Measurements from ENCODE around the gene LEMD2.

The LEMD2 gene

DNA sequence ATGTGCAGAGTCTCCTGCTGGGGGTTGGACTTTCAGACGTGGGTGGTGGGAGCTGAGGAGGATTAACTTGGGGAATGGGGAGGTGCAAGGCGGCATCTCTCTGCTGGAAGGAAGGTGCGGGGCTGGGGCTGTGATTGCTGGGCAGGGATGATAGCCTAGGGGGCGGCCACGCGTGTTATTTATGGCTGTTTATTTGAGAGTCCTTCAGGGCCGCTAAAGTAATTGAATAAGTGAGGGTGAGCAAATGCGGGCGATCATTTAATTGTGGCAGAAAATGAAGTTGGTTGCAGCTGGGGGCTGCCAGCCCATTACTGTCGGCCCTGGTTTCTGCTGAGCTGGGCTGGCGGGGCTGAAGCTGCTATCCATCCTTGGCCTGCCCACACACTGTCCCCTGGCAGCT lies 34.7 kb downstream of the LEMD2 start:
- no peak for DNase-seq

DNA sequence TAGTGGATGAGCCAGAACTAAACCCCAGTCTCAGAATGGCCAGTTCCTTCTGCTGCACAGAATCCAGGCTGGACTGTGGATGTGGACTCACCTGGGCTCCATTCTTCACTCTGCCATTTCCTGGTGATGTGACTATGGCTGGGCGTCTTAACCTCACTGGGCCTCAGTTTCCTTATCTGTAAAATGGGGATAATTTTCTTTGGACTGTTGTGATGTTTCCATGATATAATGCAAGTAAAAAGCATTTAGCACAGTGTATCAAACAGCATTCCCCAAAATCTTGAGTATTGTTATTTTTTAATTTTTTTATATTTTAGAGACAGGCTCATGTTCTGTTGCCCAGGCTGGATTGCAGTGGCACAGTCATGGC lies 36.3 kb downstream of the LEMD2 start:
- DNase-seq: no peak

DNA sequence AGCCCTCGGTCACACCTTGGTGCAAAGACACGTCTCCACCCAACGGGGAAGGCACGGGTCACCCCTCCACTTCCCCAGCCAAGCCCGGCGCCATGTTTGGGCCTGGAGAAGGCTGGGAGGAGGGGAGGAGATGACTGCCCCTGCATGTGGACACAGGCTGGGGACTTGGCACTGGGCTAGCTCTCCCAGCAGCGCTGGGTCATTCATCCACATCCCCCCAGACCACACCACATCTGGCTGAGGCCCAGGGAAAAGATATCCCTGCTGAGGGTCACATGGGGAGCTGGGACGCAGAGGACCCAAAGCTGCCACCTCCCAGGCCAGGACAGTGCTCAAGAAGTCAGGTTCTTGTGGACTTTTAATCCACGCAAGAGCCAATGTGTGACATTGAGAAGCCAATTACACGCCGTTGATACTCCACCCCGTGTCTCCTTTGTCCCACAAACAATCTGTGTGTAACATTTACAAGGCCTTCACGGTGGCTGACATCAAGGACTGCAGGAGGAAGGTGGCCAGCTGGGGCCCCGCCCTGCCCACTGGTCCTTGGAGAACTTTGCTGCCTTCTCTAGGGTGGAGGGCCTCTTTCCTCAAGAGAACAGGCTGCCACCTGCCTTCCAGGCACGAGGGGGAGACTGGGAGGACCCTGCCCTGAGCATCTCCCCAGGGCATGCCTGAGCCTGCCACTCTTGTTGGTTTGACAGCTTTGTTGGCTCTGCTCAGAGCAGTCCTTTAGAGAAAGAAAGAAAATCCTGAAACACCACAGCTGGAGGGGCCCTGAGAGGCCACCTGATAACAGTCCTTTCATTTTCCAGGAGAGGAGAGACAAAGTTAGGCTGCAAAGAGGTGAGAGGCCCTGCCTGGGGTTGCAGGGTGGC lies 36.9 kb downstream of the LEMD2 start:
- DNase-seq: no peak

DNA sequence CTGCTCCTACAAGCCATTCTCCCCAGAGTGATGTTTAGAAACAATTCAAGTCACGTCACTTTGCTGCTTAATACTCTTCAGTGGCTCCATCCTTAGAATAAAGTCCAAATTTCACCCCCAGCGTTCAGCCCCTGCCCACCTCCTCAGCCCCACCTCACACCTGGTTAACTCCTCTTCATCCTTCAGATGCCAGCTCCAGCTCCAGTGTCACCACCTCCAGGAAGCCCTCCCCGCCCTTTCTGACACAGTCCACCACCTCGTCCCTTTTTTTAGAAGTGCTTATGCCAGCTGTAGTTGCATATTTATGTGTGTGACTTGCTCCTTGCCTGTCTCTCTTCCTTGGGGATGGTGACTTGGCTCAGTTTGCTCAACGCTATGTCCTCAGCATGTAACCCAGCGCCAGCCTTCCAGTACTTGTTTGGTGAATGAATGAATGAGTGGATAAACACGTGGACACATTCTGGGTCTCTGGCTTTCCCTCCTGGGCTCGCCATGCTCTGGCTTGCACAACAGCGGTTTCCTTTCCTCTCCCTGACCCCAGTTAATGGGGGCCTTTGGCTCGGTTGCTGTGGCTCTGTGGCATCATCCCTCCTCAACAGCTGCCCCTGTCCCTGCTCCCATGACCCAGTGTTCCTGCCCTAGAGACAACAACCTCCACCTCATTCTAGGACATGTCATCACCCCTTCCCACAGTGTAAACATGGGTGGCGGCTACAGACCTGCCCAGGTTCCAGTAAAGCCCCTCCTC lies 38.5 kb downstream of the LEMD2 start:
- no peak for DNase-seq

DNA sequence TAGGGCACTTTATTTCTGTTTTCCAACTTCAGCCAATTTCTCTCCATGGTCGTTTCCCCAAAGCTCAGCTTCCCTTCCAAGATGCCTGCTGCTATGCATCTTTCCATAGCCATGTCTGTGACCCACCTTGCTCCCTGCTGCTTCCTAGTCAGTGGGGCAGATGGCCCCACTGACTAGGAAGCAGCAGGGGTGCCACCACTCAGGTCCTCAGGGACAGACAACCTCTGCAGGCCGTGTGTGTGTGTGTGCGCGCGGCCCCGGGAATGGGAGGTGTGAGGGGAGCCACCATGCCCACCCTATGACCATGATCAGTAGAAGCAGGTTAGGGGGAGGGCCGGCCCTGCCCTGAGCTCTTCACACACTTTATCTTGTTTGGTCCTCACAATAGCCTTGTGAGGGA lies 39.5 kb downstream of the LEMD2 start:
- no peak for DNase-seq

DNA sequence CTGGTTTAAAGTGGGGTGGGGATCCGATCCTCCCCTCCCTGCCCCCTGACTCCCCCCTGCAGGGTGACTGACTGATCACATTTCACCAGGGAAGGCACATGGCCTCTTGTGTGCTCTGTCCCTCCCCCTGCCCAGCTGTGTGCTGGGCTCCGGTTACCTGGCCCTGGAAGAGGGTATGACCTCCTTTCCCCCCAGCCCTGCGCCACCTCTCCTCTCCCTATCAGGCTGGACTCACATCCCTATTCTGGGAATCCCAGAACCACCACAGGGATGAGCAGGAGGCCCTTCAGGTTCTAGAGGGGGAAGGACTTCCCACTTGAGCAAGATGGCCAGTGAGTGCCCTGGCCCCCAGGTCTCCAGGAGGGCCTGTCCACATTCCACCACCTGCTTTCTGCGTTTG lies 40.1 kb downstream of the LEMD2 start:
- no peak for DNase-seq

DNA sequence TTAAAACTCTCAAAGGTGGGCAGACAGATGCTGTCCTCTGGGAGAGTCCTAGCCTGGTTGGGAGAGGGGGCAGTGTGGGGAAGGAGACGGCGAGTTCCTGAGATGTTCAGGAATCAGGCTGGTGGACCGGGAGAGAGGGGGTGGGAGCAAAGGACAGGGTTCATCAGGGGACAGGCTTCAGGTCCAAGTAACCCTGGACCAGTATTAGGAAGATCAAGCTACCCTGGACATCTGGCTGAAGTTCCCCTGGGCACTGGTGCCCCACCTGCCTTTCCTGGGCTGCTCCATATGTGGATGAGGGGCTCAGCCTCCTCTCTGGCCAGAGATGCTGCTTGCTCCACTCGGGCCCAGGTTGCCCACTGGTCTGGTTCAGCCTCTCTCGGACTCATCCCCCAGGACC lies 41.1 kb downstream of the LEMD2 start:
- DNase-seq: no peak

DNA sequence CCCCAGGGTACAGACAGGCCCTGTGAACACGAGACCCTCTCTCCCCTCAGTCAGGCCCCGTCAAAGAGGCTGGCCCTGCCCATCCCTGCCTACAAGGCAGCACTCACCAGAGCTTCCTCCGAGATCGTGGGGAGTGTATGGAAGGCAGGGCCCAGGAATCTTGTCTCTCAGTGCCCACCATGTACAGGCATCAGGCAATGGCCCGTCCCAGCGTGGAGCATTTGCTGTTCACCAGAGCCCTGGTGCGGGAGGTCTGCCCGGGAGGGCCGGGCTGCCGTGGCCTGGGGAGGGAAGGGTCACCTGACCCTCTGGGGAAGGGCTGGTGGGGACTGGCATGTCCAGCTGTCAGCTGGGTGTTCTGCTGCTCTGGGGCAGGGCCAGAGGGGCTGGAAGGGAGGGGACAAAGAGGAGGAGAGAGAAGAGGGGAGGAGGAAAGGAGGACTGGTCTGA lies 42.3 kb downstream of the LEMD2 start, which contains the start of gene IP6K3:
IP6K3 (minus strand) TSS at position 255 of the 450 bp plus-strand sequence. CDS start 11,429 bp downstream, outside the sequence.
- DNase-seq: no peak

DNA sequence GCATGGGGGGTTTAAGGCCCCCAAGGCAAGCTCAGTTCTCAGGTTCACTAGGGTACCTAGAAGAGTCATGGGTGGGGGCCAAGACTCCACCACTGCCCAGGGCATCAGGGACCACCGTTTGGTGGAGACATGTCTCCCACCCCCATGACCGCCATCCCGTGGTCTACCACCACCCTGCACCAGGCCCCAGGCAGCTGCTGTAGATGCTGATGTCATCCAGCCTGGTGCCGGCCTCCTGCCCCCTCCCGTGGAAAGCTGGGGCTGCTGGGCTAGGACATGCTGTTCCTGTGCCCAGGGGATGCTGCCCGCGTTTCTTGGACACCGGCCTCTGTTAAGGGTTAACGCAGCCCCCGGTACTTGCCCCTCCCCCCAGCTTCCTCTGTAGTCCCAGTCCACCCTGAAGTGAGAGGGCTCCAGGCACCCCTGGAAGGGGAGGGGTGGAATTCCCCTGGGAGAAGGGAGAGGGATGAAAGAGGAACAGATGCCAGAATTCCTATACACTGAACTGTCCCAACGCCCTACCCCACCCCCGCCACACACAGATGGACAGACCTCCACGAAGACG lies 42.8 kb downstream of the LEMD2 start:
- no peak for DNase-seq

DNA sequence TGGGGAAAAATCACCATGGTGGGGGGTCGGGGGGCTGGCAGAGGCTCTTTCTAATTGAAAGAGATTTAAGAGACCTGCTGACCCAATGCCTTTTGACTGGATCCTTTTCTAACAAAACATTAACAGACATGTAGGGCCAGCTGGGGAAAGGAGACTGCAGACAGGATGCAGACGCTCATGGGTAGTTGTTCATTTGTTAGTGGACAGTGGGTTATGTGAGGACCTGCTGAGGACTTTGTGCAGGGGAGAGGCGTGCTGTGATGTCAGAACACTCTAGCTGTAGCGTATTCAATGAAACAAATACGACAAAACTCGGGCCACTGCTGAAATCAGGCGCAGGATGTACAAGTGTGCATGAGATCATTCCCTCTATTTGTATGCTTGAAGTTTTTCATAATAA lies 43.4 kb downstream of the LEMD2 start:
- DNase-seq: no peak

DNA sequence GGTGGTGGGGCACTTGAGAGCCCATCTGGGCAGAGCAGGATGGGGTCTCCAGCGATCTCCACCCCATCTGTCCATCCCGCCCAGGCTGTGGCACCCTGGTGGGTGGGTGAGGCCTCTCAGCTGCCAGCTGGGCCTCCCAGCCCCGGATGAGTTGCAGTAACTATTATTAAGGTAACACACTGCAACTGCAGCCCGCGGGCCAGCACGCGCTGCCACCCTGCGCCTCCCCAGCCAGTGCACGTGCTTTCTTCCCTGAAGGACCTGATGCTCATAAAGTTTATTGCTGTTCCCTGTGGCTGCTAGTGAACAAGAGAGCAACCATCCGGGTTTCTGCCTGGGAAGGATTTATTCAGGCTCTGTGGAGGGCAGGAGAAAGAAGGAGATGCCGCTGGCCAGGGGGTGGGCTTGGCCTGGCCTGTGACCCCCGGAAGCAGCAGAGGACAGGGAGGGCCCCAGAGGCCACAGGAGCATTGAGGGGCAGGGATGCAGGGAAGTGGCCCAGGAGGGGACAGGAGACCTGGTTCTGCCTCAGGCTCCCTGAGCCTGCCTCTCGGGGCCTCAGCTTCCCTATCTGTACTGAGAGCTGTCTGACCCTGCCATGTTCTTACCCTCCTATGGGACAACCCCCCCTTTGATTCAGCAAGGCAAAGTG lies 43.9 kb downstream of the LEMD2 start:
- no peak for DNase-seq

DNA sequence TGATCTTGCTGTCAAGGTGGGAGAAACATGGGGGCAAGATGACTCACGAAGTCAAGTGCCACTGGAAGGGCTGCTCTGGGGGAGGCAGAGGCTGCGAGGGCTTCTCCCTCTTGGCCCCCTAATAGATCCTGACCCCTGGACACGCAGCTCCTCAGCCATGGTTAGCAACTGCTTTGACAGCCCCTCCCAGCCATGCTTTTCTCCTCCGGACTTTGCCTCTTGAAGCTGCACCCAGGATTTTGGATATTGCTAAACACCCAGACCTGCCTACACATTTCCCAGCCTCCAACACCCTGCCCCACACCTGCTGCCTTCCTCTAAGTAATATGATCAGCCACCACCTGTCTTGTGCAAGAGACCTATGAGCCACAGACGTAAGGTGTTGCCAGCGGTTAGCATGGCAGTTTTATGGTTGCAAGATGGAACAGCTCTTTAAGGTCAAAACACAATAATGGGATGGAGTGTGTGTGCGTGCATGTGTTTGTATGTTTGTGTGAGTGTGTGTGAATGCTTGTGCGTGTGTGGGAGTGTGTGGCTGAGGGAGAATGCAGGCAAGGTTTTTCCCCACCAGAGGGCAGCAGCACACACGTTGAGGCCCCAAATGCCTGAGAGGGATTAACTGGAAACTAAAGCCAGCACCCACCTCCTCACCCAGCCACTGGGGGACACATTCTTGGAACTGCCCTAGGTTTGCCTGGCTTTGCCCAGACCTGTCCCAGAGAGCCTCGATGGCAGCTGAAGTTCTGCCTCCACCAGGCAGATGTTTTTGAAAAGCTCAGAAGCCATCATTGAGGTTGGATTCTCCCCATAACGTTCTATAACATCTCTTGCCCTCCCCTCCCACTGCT lies 44.7 kb downstream of the LEMD2 start:
- peak; percentile 81 for DNase-seq

DNA sequence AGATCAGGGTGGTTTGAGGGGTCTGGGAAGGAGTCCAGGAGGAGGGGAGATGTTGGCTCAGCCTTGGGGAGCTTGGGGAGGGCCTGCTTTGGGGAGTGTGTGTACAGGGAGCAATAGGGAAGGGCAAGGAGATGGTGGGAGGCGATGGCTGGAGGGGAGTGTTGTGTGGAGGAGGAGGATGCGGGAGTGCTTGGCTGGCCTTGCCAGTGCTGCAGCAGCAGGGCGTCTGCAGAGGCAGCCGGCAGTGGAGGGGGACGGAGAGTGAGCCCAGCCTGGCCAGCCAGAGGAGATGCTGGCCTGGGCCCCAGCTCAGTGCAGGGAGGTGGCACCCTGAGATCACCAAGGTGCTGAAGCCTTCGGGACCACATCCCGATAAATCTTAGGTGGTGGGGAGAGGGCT lies 46.1 kb downstream of the LEMD2 start:
- no peak for DNase-seq

DNA sequence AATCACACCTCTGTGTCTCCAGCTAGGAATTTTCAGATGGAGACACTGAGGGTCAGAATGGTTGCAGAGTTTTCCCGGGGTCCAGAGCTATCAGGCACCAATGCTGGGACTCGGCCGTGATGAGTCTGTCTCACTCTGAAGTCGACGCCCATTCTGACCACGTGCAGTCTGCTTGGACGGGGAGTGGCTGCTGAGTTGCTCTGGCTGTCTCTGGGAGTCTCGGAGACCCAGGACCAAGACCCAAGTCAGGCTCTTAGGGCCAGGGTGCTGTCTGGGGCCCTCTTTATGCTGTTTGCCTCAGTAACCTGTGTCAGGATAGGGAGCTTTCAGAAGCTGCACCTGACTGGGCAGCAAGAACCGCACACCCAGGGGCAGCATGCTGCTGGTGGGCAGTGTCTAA lies 46.8 kb downstream of the LEMD2 start:
- DNase-seq: no peak

DNA sequence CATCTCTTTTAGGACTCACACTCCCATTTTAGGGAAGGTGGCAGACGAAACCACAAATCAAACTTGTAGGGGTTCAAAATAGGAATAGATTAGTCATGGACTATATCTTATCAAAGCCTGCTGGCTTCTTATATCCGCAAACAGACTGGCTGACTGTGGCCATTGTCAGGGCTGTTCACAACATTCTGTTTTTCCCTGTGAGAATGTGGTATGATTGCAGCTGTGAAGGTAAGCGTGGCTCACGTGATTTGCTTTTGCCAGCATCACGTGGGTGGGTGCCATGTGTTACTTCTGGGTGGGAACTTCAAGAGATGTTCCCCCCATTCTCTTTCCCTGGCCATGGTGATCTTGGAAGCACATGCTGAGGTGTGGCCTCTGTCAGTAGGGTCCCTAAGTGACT lies 48.1 kb downstream of the LEMD2 start:
- no peak for DNase-seq

DNA sequence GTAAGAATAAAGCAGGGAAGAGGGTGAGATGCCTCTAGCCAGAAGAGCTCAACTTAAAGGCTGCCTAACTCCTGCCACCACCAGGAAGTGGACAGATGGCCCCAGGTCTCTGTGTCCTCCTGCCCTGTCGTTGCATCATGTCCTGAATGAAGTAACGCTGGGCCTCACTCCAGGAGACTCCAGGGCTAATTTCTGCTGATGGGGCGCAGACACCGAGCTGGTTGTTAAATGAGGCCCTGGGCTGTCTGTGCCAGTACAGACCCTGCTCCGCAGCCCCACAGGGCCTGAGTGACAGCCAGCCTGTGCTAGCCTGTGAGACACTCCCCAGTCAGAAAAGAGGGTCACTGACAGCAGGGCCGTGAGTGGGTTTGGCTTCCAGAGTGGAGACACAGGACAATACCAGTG lies 48.7 kb downstream of the LEMD2 start:
- no peak for DNase-seq

DNA sequence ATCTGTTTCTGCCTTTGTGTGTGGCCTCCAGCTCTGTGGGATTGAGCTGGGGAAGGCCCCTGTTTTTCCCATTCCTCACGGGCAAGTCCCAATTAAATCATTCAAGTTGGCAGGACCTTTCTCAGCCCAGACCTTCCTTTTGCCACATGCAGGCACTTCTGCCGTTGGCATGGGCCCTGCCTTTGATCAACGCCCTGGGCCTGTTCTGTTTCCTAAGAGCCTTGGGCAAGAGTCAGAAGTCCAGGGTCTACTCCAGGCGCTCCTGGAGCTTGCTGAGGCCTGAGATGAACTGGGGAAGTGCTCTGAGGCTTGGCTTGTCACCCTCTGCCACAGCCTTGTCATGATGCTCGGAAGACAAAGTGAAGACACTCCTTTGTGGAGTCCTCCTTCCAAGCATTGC lies 49.4 kb downstream of the LEMD2 start:
- DNase-seq: no peak

DNA sequence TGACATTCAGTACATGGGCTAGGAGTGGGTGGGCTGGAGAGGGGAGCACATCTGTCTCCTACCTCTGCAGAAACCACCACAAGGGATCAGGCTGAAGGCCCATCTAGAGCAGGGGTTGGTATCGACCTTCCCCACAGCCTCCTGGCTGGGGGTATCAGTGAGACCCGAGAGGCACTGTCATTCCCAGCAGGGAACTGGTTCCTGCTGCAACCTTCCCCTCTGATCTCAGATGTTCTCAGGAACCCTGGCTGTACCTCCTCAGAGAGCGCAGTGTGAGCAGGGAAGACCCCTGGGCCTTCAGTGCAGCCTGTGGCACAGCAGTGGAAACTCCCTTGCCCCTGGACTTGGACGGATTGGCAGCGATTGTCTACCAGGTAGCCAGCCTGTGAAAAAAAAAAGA lies 50.1 kb downstream of the LEMD2 start:
- DNase-seq: no peak

DNA sequence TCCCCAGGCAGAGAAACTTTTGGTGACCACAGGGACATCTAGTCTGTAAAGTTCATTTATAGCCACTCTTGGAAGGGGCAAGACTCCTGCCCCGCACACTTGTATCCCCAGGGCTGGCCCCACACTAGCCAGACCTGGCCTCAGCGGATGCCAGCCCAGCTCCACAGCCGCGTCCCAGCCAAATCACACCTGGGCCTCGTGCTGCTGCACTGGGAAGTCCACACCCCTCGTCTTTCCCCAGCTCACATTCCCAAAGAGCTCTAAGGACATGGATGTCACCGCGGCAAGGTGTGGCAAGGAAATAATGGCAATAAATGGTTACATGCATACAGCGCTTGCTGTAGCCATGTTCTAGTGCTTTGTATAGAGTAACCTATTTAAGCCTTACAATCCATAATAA lies 50.8 kb downstream of the LEMD2 start:
- DNase-seq: no peak

DNA sequence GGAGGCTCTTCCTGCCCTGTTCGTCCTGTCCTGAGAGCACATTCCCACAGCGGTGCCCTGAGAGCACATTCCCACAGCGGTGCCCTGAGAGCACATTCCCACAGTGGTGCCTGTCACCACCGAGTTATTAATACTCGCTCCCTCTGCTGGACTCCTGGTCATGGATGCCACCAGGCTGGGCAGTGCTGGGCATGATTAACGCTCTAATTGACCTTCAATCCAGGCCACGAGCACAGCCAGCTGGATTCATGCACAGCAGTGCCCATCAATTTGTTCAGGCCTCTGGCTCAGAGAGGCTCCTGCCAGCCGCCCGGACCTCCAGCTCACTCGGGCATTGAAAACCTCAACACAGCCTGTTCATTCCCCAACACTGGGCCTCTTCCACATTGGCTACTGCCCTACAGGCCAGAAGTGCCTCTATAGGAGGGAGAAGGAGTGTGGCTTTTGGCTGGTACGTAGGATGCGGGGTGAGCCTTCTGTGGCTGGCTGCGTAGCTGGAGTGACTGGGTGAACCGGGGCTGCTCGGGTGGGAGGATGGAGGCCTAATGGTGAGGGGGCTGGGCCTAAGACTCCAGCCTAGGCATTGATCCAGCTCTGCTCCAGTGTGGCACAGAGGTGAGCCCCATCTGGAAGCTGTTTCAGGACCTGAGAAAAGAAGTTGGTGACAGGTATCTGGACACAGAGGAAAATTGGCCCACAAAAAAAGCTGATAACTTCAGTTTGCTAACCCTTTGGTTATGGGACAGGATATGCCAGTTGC lies 51.5 kb downstream of the LEMD2 start:
- DNase-seq: no peak

DNA sequence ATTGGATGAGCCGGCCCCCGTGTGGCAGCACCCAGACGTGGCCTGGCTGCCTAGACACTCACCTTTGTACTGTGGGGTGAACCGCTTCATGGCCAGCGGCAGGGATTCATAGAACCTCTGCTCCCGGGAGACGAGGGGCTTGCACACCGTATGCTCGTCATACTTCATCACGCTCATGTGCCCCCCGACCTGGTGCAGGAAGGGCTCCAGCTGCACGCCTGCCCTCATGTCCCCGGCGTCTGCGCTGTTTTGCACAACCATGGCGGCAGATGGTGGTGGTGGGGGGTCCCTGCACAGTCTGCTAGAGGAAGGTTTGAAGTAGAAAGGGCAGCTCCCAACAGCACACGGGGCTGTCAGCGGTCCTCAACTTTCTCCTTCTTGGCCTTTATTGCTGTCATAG lies 53.7 kb downstream of the LEMD2 start:
- DNase-seq: no peak

DNA sequence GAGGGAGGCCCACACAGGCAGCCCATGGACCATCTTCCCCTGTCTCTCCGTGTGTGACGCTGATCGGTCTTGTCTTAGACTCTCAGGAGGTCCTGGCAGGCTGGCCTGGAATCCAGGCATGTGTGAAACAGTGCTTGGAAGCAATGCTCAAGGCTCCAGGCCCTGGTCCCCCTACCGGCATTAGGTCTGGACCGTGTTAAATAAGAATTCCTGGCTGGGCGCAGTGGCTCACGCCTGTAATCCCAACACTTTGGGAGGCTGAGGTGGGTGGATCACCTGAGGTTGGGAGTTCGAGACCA lies 55.3 kb downstream of the LEMD2 start:
- DNase-seq: no peak
